T-helper 2 cell treated with Interferon-gamma antibody and Interleukin-4, amounts not matched to agents 5 μg/mL and 100 μg/mL, for 36 hours (primary cell): ENCODE data around the gene POC1A.

Experiments used
- DNase-seq: peaks from one replicate; pipeline ENCODE4 v3.0.0; 2021; ENCODE audit warnings: low spot score
- H3K27ac Mint-ChIP-seq: one replicate; pipeline ENCODE4 v1.8.0; 2021; ENCODE audit warnings: mild to moderate bottlenecking, mixed read lengths
- H3K27me3 Mint-ChIP-seq: one replicate; pipeline ENCODE4 v1.8.0; 2021; ENCODE audit warnings: low read depth, mixed read lengths
- H3K36me3 Mint-ChIP-seq: one replicate; pipeline ENCODE4 v1.8.0; 2021; ENCODE audit warnings: low read depth, mixed read lengths
- H3K4me1 Mint-ChIP-seq: one replicate; pipeline ENCODE4 v1.8.0; 2021; ENCODE audit warnings: low read depth, mixed read lengths
- H3K4me3 Mint-ChIP-seq: one replicate; pipeline ENCODE4 v1.8.0; 2022; ENCODE audit warnings: mild to moderate bottlenecking, moderate library complexity, mixed read lengths
- H3K9me3 Mint-ChIP-seq: one replicate; pipeline ENCODE4 v1.8.0; 2021; ENCODE audit warnings: mixed read lengths

Gene POC1A

GRCh38 chr3:52067526-52067925, 86.7 kb downstream of the POC1A start:
- H3K36me3 Mint-ChIP-seq = no peaks in the 10 kb centered on the region
- H3K27me3 Mint-ChIP-seq = no peaks in the 10 kb centered on the region
- no peak overlapping the region for H3K4me3 Mint-ChIP-seq
- no peak for DNase-seq
- H3K4me1 Mint-ChIP-seq = no peaks in the 10 kb centered on the region
- H3K27ac Mint-ChIP-seq = no peak overlapping the region
- no peaks in the 10 kb centered on the region for H3K9me3 Mint-ChIP-seq

GRCh38 chr3:52067046-52067445, 87.2 kb downstream of the POC1A start:
- Mint-ChIP-seq H3K27ac (no peak overlapping the region), H3K36me3 (no peaks in the 10 kb centered on the region)

DNA sequence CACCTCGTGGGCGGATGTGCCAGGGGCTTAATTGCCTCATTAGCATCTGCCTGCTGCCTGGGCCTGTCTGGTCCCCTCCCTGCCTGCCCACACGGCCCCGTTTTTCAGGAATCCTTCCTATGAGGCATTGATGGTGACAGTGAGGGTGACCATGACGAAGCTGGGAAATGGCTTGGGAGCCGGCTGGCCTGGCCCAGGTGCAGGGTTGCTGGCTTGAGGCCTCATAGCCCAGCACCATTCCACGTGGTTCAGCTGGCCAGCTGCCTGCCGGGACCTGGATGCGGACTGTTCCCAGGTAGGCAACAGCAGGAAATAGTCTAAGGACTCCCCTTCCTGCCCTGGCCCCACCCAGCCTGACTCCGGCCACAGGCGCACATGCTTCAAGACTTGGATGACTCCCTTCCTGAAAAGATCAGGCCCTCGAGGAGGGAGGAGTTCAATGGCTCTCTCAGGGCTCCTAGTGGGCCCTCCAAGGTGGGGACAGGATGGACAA, 88.9 kb downstream of the POC1A start:
- Mint-ChIP-seq H3K9me3 (no peaks in the 10 kb centered on the region), H3K27me3 (no peaks in the 10 kb centered on the region), H3K36me3 (no peaks in the 10 kb centered on the region), H3K4me3 (no peak overlapping the region), H3K4me1 (no peaks in the 10 kb centered on the region), H3K27ac (no peak overlapping the region)
- no peak for DNase-seq

More at GRCh38 chr3:52067046-52067445, 87.2 kb downstream of the POC1A start:
- no peaks in the 10 kb centered on the region for H3K9me3 Mint-ChIP-seq
- no peak for DNase-seq
- H3K4me1 Mint-ChIP-seq = no peaks in the 10 kb centered on the region
- H3K27me3 Mint-ChIP-seq = no peaks in the 10 kb centered on the region
- no peak overlapping the region for H3K4me3 Mint-ChIP-seq

- Mint-ChIP-seq H3K27ac (no peak overlapping the region), H3K27me3 (no peaks in the 10 kb centered on the region), H3K4me3 (no peak overlapping the region), H3K9me3 (no peaks in the 10 kb centered on the region), H3K4me1 (no peaks in the 10 kb centered on the region), H3K36me3 (no peaks in the 10 kb centered on the region)
- DNase-seq = no peak
Observed at GRCh38 chr3:52064561-52064960, 89.7 kb downstream of the POC1A start.

DNA sequence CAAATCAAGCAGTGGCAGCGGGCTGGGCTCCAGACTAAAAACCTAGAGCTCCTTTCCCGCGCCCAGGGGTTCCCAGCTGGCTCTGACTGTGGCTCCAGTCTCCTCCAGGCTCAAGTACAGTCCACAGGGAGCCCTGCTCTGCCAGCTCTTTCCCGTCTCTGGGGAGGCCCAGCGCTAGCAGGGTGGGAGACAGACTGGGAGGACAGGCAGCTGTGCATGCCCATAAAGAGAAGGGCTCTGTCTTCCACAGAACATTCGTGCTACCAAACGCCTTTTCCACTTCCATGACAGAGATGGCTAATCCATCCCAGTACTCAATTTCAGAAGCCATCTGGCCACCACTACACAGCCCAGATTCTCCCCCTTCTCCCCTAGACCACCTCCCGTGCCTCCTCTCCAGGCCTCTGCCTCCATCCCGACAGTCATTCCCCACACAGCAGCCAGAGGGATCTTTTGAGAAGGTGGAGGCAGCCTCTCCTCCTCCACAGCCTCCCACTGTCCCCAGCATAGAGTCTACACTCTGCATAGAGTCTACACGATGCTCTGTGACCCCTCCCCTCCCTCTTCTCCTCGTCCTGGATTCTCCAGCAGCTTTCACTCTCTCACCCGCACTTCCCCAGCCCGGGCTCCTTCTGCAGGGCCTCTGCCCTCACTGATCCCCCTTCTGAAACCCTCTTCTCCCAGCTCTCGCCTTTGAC, 91.0 kb downstream of the POC1A start:
- DNase-seq = no peak
- H3K36me3 Mint-ChIP-seq = no peaks in the 10 kb centered on the region
- H3K27ac Mint-ChIP-seq = no peak overlapping the region
- no peaks in the 10 kb centered on the region for H3K9me3 Mint-ChIP-seq
- H3K4me3 Mint-ChIP-seq = no peak overlapping the region
- H3K4me1 Mint-ChIP-seq = no peaks in the 10 kb centered on the region
- H3K27me3 Mint-ChIP-seq = no peaks in the 10 kb centered on the region

GRCh38 chr3:52062505-52062904, 91.7 kb downstream of the POC1A start:
- H3K36me3 Mint-ChIP-seq = no peaks in the 10 kb centered on the region
- no peak overlapping the region for H3K4me3 Mint-ChIP-seq
- no peaks in the 10 kb centered on the region for H3K9me3 Mint-ChIP-seq
- H3K27ac Mint-ChIP-seq = no peak overlapping the region
- H3K4me1 Mint-ChIP-seq = peaks cover 2% of the 10 kb centered on the region
- DNase-seq = no peak
- H3K27me3 Mint-ChIP-seq = no peaks in the 10 kb centered on the region

DNA sequence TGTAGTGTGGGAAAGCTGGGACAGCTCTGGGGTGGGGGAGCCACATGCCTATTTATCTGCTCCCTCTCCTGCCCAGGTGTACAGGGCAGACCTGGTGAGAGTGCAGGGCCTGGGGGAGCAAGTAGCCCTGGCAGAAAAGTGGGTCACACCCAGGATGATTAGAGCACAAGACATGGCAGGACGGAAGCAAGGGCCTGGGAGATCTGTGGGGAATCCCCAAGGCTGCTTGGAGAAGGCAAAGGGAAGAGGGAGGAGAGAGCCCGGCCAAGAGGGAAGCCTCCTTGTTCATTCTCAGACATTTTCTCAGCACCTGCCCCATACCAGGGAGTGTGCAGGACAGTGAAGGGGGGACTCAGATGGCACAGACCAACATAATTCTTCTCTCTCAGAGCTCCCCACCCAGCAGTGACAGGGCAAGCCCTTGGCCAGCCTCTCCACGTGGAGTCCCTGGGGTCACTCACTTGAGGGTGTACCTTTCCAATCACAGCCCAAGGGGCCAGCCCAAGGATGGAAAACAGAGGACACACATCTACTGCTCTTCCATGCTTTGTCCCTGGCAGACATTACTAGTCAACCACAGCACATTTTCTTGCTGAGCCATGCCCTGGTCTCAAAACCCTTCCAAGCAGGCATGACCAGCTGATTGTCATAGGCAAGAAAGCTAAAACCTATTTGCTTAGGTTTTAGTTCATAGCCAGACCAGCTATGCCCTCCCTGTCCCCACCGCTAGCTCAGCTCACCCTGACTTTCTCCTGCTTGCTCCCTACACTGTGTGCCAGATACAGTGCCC, 92.9 kb downstream of the POC1A start:
- no peak for DNase-seq
- no peaks in the 10 kb centered on the region for H3K36me3 Mint-ChIP-seq
- no peaks in the 10 kb centered on the region for H3K9me3 Mint-ChIP-seq
- no peak overlapping the region for H3K27ac Mint-ChIP-seq
- H3K4me1 Mint-ChIP-seq = peaks cover 7% of the 10 kb centered on the region
- H3K27me3 Mint-ChIP-seq = no peaks in the 10 kb centered on the region
- H3K4me3 Mint-ChIP-seq = no peak overlapping the region

- DNase-seq = no peak
- Mint-ChIP-seq H3K9me3 (no peaks in the 10 kb centered on the region), H3K36me3 (peaks cover 1% of the 10 kb centered on the region), H3K27ac (no peak overlapping the region), H3K27me3 (no peaks in the 10 kb centered on the region), H3K4me1 (peaks cover 7% of the 10 kb centered on the region), H3K4me3 (no peak overlapping the region)
Observed at GRCh38 chr3:52059781-52060180, 94.4 kb downstream of the POC1A start.

GRCh38 chr3:52057812-52058495, 96.3 kb downstream of the POC1A start:
- H3K4me3 Mint-ChIP-seq = peak overlapping the region; percentile 61
- peaks cover 24% of the 10 kb centered on the region for H3K4me1 Mint-ChIP-seq
- H3K9me3 Mint-ChIP-seq = no peaks in the 10 kb centered on the region
- peaks cover 18% of the 10 kb centered on the region for H3K36me3 Mint-ChIP-seq
- no peaks in the 10 kb centered on the region for H3K27me3 Mint-ChIP-seq
- H3K27ac Mint-ChIP-seq = peak overlapping the region; percentile 36
- no peak for DNase-seq

DNA sequence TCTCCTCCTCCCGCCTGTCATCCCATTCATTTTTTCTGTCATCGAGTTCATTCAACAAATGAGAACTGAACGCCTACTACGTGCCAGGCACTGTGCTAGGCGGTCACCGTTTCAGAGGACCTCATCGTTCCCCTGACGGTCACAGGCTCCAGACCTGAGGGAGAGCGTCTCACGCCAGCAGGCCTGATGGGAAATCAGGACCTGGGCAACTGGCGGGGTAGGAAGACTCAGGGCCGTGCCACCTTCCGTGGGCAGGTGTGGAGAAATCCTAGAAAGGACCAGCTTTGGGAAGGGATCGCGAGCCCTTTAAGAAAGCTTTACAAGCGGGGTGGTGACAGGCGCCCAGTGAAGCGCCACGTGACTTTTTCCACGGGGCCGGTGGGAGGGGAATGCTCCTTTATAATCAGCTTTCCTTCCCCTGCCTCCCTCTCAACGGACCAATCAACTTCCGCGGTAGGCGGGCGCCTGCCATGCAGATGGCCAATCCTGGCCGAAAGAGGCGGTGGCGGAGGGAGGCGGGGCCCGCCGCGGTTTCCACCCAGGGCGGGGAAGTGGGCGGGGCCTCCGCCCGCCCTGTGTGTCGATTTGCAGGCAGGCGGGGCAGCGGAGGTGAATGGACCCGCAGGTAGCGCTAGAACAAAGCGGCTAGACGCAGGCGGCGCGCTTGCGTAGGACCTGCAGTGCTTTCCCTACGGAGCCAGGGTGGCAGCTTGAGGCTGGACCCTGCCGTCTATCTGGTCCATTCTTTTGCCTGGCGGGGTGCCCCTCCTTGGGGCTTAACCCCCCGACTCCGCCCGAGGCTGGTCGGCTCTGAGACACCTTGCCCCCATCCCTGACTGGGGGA, 97.0 kb downstream of the POC1A start:
- no peaks in the 10 kb centered on the region for H3K9me3 Mint-ChIP-seq
- no peaks in the 10 kb centered on the region for H3K27me3 Mint-ChIP-seq
- peak overlapping the region; percentile 86 for H3K4me3 Mint-ChIP-seq
- peaks cover 21% of the 10 kb centered on the region for H3K36me3 Mint-ChIP-seq
- DNase-seq = peak; percentile 99
- H3K4me1 Mint-ChIP-seq = peaks cover 32% of the 10 kb centered on the region
- peak overlapping the region; percentile 92 for H3K27ac Mint-ChIP-seq

- DNase-seq = peak; percentile 79
- Mint-ChIP-seq H3K27me3 (no peaks in the 10 kb centered on the region), H3K27ac (peak within 1 kb of the TSS; percentile 92), H3K4me1 (peaks cover 38% of the 10 kb centered on the region), H3K9me3 (no peaks in the 10 kb centered on the region), H3K36me3 (peaks cover 27% of the 10 kb centered on the region), H3K4me3 (peak within 1 kb of the TSS; percentile 88)
Observed at GRCh38 chr3:52056521-52056967, 97.7 kb downstream of the POC1A start, which contains the start of gene DUSP7. TSS of gene DUSP7 (minus strand) at chr3:52056571. CDS start at chr3:52056366, 205 bp downstream.

GRCh38 chr3:52055537-52056351, 98.5 kb downstream of the POC1A start:
- no peaks in the 10 kb centered on the region for H3K27me3 Mint-ChIP-seq

More at GRCh38 chr3:52055537-52056351, 98.5 kb downstream of the POC1A start:
- Mint-ChIP-seq H3K4me1 (peaks cover 38% of the 10 kb centered on the region), H3K9me3 (no peaks in the 10 kb centered on the region), H3K27ac (peak overlapping the region; percentile 84), H3K4me3 (peak overlapping the region; percentile 88), H3K36me3 (peaks cover 31% of the 10 kb centered on the region)
- DNase-seq = peak; percentile 54
